Effector CD8-positive, alpha-beta T cell (primary cell): ENCODE results near the gene ST7.

Experiments
- DNase-seq: peaks from one replicate; lab custom pipeline; 2025; lab: John Stamatoyannopoulos, UW

Gene ST7

DNA sequence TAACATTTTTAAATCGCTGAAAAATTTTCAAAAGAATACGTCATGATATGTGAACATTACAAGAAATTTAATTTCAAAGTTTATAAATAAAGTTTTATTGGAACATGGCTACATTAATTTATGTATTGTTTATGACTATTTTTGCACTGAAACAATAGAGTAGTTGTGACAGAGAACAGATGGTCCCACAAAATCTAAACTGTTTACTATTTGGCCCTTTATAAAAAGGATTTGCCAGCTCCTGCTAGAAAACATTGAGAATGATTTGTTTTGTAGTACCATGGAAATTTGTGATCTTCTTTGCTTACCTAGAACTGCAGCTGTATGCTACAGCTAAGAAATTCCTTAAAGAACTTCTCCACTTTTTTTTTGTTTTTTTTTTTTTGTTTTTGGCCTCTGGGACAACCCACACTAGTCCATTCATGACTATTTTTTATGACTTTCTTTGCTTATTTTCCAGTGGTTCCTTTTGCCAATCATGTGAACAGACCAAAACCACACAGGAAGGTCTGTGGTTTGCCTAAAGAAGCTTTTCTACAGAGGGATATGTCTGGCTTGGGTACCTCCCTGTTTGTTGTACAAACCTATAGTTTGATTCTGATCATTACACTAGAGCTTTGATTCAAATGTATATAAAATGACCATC, 55.7 kb downstream of the ST7 start:
- no peak for DNase-seq

DNA sequence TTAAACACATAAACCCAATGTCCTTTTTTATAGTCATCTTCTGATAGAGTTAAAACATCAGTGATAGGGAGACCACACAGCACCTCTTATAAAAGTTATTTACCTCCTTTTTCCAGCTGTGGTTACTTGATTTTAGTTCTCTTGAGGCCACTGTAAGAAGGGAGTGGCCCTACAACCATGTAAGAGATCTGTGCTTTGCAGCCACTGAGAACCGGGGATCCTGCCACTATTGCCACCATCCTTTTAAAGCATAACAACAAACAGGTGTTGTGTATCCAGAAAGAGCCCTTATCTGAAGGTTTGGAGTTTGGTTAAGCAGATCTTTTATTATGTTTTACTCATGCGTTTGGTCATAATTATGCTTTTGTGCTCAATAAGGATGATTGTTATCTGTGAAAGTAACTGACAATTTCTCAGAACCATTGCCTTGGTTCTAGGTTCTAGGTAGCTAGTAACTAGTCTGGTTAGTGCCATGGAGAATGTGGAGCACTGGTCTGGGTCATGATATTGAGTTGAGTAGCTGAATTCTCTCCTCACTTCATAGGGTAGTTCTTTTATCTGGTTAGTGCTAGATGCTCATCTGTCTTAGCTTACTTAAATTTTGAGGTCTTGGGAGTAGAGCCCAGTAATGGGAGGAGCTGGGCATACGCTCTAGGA, 56.5 kb downstream of the ST7 start:
- no peak for DNase-seq

GRCh38 chr7:117010375-117011133, 57.3 kb downstream of the ST7 start:
- no peak for DNase-seq

GRCh38 chr7:117011419-117012260, 58.3 kb downstream of the ST7 start:
- DNase-seq: no peak

DNA sequence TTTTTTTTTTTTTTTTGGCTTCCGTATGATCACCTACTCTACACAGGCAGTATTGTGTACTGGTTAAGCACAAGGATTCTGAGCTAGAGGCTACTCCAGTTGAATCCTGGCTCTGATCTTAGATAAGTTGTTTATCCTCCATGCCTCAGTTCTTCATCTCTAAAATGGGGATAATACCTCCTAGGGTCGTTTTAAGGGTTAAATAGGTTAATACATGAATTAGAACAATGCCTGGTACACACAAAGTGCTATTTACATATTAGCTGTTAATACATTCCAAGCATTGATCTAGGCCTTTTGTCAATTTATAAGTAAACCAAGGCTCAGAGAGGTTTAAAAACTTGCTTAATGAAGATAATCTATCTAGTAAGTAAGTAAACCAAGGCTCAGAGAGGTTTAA, 59.0 kb downstream of the ST7 start:
- DNase-seq: no peak

GRCh38 chr7:117012696-117013095, 59.4 kb downstream of the ST7 start:
- no peak for DNase-seq

DNA sequence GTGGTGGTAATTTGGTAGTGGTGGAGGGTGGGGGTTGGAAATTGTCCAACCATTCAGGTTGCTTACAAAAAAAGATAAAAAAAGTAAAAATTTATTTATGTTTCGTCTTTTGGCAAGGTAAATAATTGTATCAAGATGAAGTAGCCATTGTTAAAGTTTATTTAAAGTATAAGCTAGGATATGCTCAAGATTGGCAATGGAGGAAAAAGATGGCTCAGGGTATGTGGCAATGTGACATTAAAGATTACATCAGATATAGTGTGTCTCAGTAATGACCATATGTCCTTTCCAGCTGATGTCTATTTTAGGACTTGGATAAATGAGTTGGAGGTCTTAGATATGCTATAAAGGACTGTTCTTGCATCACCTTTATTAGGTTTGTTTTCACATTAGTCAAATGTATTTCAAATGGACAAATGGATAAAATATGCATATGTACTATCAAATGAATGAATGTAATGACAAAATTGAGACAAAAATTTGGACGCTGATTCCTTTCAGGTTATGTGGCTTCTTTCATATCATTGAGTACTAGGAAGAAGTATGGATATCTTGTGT, 60.9 kb downstream of the ST7 start:
- no peak for DNase-seq

DNA sequence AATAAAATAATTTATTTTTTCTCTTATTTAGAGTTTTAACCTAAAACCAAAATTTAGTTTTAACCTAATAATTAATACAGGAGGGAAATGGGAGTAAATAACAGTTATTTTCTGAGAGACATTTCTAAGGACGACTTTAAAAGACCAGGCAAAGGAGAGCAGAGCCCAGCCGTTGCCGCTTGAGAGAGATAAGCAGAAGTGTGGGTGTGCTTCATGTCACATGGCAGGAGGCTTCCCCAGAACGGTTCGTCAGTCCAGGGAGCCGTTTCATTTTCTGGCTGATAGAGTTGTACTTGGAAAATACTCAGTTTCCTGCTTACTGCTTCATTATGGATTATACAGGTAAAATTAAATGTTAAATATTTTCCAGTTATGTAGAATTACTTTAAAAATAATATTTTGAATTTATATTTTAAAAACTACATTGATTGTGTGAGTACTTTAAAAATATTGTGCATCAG, 61.4 kb downstream of the ST7 start:
- no peak for DNase-seq

DNA sequence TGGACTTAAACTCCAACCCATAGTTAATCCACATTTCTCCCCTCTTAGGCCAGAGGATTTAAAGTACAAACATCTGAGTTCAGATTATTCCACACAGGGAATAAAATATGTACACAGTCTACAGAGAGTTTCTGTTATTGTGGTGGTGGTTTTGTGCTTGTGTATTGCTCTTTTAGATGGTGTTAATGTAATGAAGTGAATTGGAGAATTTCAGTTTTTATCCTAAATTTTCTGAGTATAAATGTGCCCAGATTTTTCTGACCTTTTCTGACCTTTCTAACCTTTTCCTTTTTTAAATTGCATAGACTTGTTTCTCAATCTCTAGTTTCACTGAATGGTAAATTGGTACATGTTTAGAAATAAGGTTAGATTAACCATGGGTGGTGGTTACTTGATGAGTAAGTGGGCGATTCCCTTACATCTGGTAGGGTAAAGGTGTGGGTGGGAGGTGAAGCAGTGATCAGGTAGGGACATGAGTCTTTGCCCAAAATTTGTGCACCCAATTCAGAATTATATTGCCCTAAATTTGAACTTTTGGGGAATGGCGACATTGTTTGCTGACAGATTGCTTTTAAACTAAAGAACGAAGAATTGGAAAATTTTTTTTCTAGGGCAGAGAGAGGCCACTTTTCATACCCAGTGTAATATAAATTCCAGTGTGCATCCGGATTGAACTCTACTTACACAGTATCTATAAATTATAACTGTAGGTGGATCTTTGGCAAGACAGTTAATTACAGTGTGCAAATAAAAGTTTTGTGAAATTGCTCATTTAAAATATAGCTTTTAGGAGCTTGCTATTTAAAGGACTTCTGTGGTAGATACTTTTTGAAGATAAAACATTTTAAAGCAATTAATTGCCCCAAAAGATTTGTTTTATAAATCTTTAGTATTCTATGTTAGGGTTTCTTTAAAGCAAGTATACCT, 62.2 kb downstream of the ST7 start:
- DNase-seq: no peak

- DNase-seq: no peak
These were observed 63.7 kb downstream of the ST7 start for GRCh38 chr7:117017017-117017451.

DNA sequence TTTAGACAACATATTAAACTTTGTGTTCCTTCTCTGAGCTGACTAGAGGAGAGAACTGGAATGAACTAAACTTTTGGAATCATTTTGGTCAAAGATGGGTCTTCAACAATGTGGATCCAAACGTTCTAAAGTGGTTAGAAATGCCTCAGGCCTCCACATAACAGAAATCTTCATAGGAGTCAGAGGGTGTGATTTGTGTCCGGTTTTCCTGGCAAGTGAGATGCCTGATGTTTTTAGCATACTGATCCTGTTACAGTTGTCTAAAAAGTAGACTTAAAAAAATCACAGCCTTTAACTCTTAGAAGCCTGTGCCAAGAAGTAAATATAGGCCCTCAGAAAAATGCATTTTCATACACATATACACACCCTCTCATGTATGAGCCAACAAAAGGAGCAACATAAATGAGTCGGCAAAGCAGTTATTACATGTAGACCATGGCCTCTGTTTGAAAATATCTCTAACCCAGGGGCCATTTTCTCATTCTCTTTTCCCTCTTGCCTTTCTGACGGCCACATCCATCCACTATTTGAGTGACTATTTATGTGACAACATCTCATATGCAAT, 64.5 kb downstream of the ST7 start:
- no peak for DNase-seq

- no peak for DNase-seq
These were observed 65.4 kb downstream of the ST7 start for GRCh38 chr7:117018713-117019112.

GRCh38 chr7:117019287-117019686, 66.0 kb downstream of the ST7 start:
- DNase-seq: no peak

GRCh38 chr7:117019786-117020590, 66.7 kb downstream of the ST7 start:
- no peak for DNase-seq

DNA sequence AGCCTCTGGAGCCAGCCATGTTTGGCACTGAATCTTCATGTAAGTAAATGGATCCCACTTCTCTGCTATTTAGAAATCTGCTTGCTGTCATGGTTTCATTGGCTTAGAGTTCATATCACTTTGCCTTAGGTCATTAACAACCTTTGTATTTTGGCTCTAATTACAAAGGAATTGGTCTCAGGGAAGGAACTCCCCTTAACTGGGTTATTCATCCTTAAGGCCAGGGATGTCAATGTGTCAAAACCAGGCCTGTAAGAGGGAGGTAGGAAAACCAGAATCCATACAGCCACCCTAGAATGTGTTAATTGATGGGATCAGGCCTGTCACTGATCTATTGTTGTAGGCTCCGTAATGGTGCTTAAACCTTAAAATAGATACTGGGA, 67.3 kb downstream of the ST7 start:
- DNase-seq: no peak

DNA sequence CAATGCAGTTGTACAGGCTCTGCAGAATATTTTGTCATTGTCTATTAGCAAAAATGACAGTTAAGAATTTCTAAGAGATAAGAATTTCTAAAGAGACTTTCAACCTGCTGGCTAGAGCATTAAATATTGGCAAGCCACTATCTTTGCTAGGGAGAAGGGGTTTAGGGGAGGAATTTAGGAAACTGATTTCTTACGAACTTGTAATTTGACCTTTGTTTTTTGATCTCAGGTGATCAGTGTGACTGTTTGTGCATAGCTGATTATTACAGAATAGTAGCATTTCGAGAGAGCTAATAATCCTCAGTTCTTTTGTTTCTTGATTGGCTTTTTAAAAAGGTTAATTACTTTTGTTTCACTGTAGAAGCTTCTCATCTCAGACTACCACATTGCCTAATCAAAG, 68.1 kb downstream of the ST7 start:
- no peak for DNase-seq

- no peak for DNase-seq
These were observed 68.7 kb downstream of the ST7 start for GRCh38 chr7:117021986-117022385.

- DNase-seq: no peak
These were observed 70.1 kb downstream of the ST7 start for GRCh38 chr7:117023325-117023854.

- no peak for DNase-seq
These were observed 71.5 kb downstream of the ST7 start for GRCh38 chr7:117024811-117025210.
